ENCODE data around the gene MROH2A. TPM values are rescaled to one million over a fixed set of nuclear protein-coding genes. Genes with fewer than 3 reads are reported as not detected.

The MROH2A gene
- total RNA-seq, 2 experiments from 2014 or later = not detected

DNA sequence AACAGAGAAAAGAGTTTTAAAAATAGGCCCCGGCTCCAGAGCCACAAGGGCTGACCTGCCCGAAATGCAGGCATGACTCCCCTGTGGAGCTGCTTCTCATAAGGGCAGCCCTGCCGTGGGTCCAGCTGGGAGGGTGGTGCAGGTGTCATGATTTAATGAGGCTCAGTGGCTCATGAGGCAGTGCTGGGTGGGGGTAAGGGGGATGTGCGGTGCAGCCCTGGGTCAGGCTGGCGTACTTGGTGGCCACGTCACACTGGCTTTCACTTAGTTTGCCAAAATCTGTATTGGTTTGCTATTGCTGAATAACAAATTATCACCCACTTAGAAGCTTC is 42.6 kb downstream of the MROH2A start:
- intact Hi-C loops (cut with micrococcal nuclease) = no loop called here
- POLR2A ChIA-PET = no interaction called here
- Mint-ChIP-seq H3K27ac (no peak overlapping the region), H3K36me3 (ENCODE audit: low read depth) (no peaks in the 10 kb centered on the region), H3K4me3 (no peak overlapping the region), H3K4me1 (ENCODE audit: low read depth) (no peaks in the 10 kb centered on the region), H3K27me3 (no peaks in the 10 kb centered on the region), H3K9me3 (no peaks in the 10 kb centered on the region)
- ATAC-seq (no peak), DNase-seq (no peak)
- CTCF ChIA-PET = no interaction called here
- TF ChIP-seq CTCF (IDR thresholded peaks at IDR 0.05) = no peak

GRCh38 chr2:233821196-233821595 is 43.1 kb downstream of the MROH2A start:
- H3K27ac Mint-ChIP-seq = no peak overlapping the region
- H3K4me1 Mint-ChIP-seq (ENCODE audit: low read depth) = no peaks in the 10 kb centered on the region
- H3K4me3 Mint-ChIP-seq = no peak overlapping the region
- H3K36me3 Mint-ChIP-seq (ENCODE audit: low read depth) = no peaks in the 10 kb centered on the region
- intact Hi-C loops (cut with micrococcal nuclease) = no loop called here
- no peaks in the 10 kb centered on the region for H3K9me3 Mint-ChIP-seq
- CTCF ChIA-PET = no interaction called here
- ATAC-seq = no peak
- no peak for DNase-seq
- TF ChIP-seq CTCF (IDR thresholded peaks at IDR 0.05) = no peak
- POLR2A ChIA-PET = no interaction called here
- H3K27me3 Mint-ChIP-seq = peaks cover under 1% of the 10 kb centered on the region

DNA sequence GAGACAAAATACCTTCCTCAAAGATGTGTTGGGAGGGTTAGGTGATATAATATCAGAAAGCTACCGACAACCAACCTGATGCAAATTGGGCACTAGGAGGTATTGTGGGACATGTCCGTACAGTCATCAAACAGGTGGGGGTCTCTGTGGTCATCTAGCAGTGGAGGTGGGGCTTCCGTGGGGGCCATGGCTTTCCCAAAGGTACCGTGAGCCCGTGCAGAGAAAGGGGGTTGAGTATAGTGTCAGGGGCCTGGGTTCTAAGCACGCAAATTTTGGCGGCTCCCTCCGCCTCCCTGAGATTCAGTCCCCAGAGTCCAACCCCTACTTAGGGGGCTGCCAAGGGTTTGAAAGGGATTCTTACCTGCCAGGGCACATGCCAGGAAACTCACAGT is 43.6 kb downstream of the MROH2A start:
- Mint-ChIP-seq H3K4me1 (ENCODE audit: low read depth) (no peaks in the 10 kb centered on the region), H3K27me3 (peaks cover 2% of the 10 kb centered on the region), H3K27ac (no peak overlapping the region), H3K36me3 (ENCODE audit: low read depth) (no peaks in the 10 kb centered on the region), H3K4me3 (no peak overlapping the region), H3K9me3 (no peaks in the 10 kb centered on the region)
- ATAC-seq (no peak), DNase-seq (no peak)
- CTCF ChIA-PET = no interaction called here
- intact Hi-C loops (cut with micrococcal nuclease) = no loop called here
- POLR2A ChIA-PET = no interaction called here
- TF ChIP-seq CTCF (IDR thresholded peaks at IDR 0.05) = no peak

GRCh38 chr2:233822101-233822771 is 44.1 kb downstream of the MROH2A start:
- H3K27me3 Mint-ChIP-seq = peaks cover 2% of the 10 kb centered on the region
- no peaks in the 10 kb centered on the region for H3K36me3 Mint-ChIP-seq (ENCODE audit: low read depth)
- no peak overlapping the region for H3K27ac Mint-ChIP-seq
- H3K4me1 Mint-ChIP-seq (ENCODE audit: low read depth) = no peaks in the 10 kb centered on the region
- no peaks in the 10 kb centered on the region for H3K9me3 Mint-ChIP-seq
- no peak overlapping the region for H3K4me3 Mint-ChIP-seq
- POLR2A ChIA-PET = no interaction called here
- ATAC-seq (no peak), DNase-seq (no peak)
- CTCF ChIA-PET = interaction anchor here (0.6 kb wide), 1 partner anchor 1217 kb away, joined by 3 read pairs; no protein-coding TSS in a partner anchor
- no peak for TF ChIP-seq CTCF (IDR thresholded peaks at IDR 0.05)
- intact Hi-C loops (cut with micrococcal nuclease) = no loop called here

GRCh38 chr2:233822781-233823730 is 44.9 kb downstream of the MROH2A start:
- POLR2A ChIA-PET = no interaction called here
- no peak overlapping the region for H3K4me3 Mint-ChIP-seq
- no peak overlapping the region for H3K27ac Mint-ChIP-seq
- H3K9me3 Mint-ChIP-seq = no peaks in the 10 kb centered on the region
- peaks cover 2% of the 10 kb centered on the region for H3K27me3 Mint-ChIP-seq
- no peak for TF ChIP-seq CTCF (IDR thresholded peaks at IDR 0.05)
- H3K36me3 Mint-ChIP-seq (ENCODE audit: low read depth) = no peaks in the 10 kb centered on the region
- DNase-seq (no peak), ATAC-seq (no peak)
- CTCF ChIA-PET = interaction anchor here (0.6 kb wide), 1 partner anchor 1218 kb away, joined by 3 read pairs; no protein-coding TSS in a partner anchor
- no peaks in the 10 kb centered on the region for H3K4me1 Mint-ChIP-seq (ENCODE audit: low read depth)
- intact Hi-C loops (cut with micrococcal nuclease) = no loop called here

All from activated CD8-positive, alpha-beta T cell treated with anti-CD3 and anti-CD28 coated beads for 36 hours (primary cell).